Measurements from ENCODE around the gene CAPZB.

GRCh38 chr1:19420606-19421005, 64.7 kb downstream of the CAPZB start:
- TF ChIP-seq EZH2phosphoT487 (IDR thresholded peaks at IDR 0.05; ENCODE audit: insufficient read depth, low read depth) (no peak), EZH2 (IDR thresholded peaks at IDR 0.05; ENCODE audit: insufficient read depth, poor library complexity, severe bottlenecking) (no peak)
